K562 (cell line): ENCODE results near the gene PACRG.

Experiments
- CBX5 ChIP-seq: IDR thresholded peaks from 2 replicates; pipeline ENCODE4 v1.6.1; 2014; ENCODE audit warnings: low read depth, borderline replicate concordance
- EP300 ChIP-seq: IDR thresholded peaks from 2 replicates; pipeline ENCODE4 v1.6.1; 2012; ENCODE audit warnings: low read length, improper control_type of control experiment
- FOXJ3 ChIP-seq: sonication (generic); formaldehyde crosslinking; IDR thresholded peaks from 2 replicates; pipeline ENCODE4 v1.4.0; 2020; ENCODE audit warnings: mild to moderate bottlenecking, missing genetic modification reagents
- NFIC ChIP-seq: fragments of 450-650 bp; IDR thresholded peaks from 2 replicates; pipeline ENCODE4 v1.6.1; 2017; ENCODE audit warnings: mild to moderate bottlenecking, inconsistent platforms
- POLR2AphosphoS5 ChIP-seq: IDR thresholded peaks from 2 replicates; pipeline ENCODE4 v1.6.1; 2011; ENCODE audit warnings: mild to moderate bottlenecking, low read depth, low read length, moderate library complexity; ENCODE audit not compliant: control insufficient read depth, insufficient read depth
- TCF7L2 ChIP-seq: fragments of 150-350 bp; IDR thresholded peaks from 2 replicates; pipeline ENCODE4 v1.6.1; 2016; ENCODE audit warnings: low read depth, mild to moderate bottlenecking, low read length, moderate library complexity
- ZNF274 ChIP-seq: IDR thresholded peaks from 2 replicates; pipeline ENCODE4 v1.6.1; 2011; ENCODE audit warnings: low read depth, mild to moderate bottlenecking, low read length, moderate library complexity, borderline replicate concordance
- TF ChIP-seq, protein P1 (sequence below): sonication (generic); formaldehyde crosslinking; IDR thresholded peaks from 2 replicates; pipeline ENCODE4 v1.8.0; 2022; ENCODE audit warnings: mild to moderate bottlenecking, missing genetic modification reagents, borderline replicate concordance

DNA sequence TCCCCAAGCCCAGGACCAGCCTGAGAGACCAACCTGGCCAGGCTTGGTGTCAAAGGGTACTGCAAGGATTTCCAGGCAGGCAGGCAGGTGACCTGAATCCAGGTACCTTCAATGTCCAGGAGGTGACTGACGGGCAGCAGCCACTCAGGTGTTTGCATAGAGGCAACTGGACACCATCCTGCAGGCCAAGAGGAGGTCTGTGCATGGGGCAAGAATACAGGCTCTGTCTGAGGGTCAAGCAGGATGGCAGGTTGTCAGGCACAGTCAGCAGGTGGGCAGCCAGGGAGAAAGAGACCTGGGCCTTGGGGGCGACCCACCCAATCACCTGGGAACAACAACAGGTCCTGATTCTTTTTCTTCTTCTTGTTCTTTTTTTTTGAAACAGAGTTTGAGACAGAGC is 527.5 kb downstream of the PACRG start:
- TF ChIP-seq TCF7L2 (no peak), FOXJ3 (CRISPR knock-in tag) (no peak), POLR2AphosphoS5 (no peak), CBX5 (no peak), EP300 (no peak), ZNF274 (no peak), NFIC (no peak)
- TF ChIP-seq, protein P1, sequence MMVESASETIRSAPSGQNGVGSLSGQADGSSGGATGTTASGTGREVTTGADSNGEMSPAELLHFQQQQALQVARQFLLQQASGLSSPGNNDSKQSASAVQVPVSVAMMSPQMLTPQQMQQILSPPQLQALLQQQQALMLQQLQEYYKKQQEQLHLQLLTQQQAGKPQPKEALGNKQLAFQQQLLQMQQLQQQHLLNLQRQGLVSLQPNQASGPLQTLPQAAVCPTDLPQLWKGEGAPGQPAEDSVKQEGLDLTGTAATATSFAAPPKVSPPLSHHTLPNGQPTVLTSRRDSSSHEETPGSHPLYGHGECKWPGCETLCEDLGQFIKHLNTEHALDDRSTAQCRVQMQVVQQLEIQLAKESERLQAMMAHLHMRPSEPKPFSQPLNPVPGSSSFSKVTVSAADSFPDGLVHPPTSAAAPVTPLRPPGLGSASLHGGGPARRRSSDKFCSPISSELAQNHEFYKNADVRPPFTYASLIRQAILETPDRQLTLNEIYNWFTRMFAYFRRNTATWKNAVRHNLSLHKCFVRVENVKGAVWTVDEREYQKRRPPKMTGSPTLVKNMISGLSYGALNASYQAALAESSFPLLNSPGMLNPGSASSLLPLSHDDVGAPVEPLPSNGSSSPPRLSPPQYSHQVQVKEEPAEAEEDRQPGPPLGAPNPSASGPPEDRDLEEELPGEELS (CRISPR knock-in tag) = no peak
